Lung (tissue), 12 donors: ENCODE measurements around the gene SPECC1. TPM values are rescaled to one million over a fixed set of nuclear protein-coding genes. Genes with fewer than 3 reads are reported as not detected.

Experiments used
- ATAC-seq: fragments of 200-7000 bp; cut with Tn5 transposase; one replicate; pipeline ENCODE4 v1.9.1; 2020; ENCODE audit warnings: moderate number of reproducible peaks; ENCODE audit not compliant: insufficient read depth, low FRiP score
- DNase-seq, 3 donors: peaks; one replicate each; pipeline ENCODE4 v3.0.0-alpha.2; 2013 to 2017
- H3K27ac ChIP-seq, 2 donors: one replicate each; pipeline ENCODE4 v1.5.1; 2013; ENCODE audit warnings: mild to moderate bottlenecking in 2 of 2, moderate library complexity in 2 of 2, control low read depth in 1 of 2, inconsistent platforms in 1 of 2, low read depth in 1 of 2, low read length in 1 of 2
- H3K27me3 ChIP-seq, 3 donors: one replicate each; pipeline ENCODE4 v1.5.1; 2013; ENCODE audit warnings: low read length in 2 of 3; ENCODE audit not compliant: control insufficient read depth in 3 of 3, insufficient read depth in 3 of 3
- H3K36me3 ChIP-seq, 4 donors: one replicate each; pipeline ENCODE4 v1.5.1; 2013; ENCODE audit warnings: low read length in 4 of 4, mild to moderate bottlenecking in 1 of 4, moderate library complexity in 1 of 4; ENCODE audit not compliant: control insufficient read depth in 4 of 4, insufficient read depth in 4 of 4
- H3K4me1 ChIP-seq, 5 donors: one replicate each; pipeline ENCODE4 v1.5.1; 2013; ENCODE audit warnings: low read length in 5 of 5, mild to moderate bottlenecking in 2 of 5, moderate library complexity in 1 of 5; ENCODE audit not compliant: control insufficient read depth in 5 of 5, insufficient read depth in 5 of 5
- H3K4me3 ChIP-seq: one replicate; pipeline ENCODE4 v1.5.1; 2013; ENCODE audit warnings: mild to moderate bottlenecking, control low read depth, moderate library complexity
- H3K9ac ChIP-seq, 2 donors: one replicate each; pipeline ENCODE4 v1.5.1; 2013; ENCODE audit warnings: low read length in 2 of 2, control low read depth in 1 of 2; ENCODE audit not compliant: insufficient read depth in 1 of 2
- H3K9me3 ChIP-seq, 4 donors: one replicate each; pipeline ENCODE4 v1.5.1; 2013; ENCODE audit warnings: low read length in 3 of 4, mild to moderate bottlenecking in 1 of 4, moderate library complexity in 1 of 4; ENCODE audit not compliant: control insufficient read depth in 4 of 4, insufficient read depth in 3 of 4
- WGBS, 2 donors: extraction: QIAGEN DNeasy Blood & Tissue Kit; methylation state at CpG; one replicate each; pipeline ENCODE4 v1.1.7; 2013; 5-methylcytosine and 5-hydroxymethylcytosine counted together
- polyA plus RNA-seq, 2 donors: library from polyadenylated mRNA; stranded (reverse); fragments of 200-250 nt; gene quantifications; one replicate each; pipeline ENCODE4 v1.2.1, GENCODE V29; 2013
- total RNA-seq, 2 donors: library from RNA; depleted of rRNA in 1 of 2; stranded (reverse); fragments of >200 nt in 1 of 2; gene quantifications; one replicate each; pipeline ENCODE4 v1.2.1, GENCODE V29; 2014 to 2021
- TF ChIP-seq, protein P1 (sequence below): IDR thresholded peaks from 2 replicates; pipeline ENCODE4 v1.5.1; 2012; ENCODE audit warnings: mild to moderate bottlenecking; ENCODE audit errors: control extremely low read depth, extremely low read depth
- donor health status: control.
- donor health status: control.
- donor health status: Bipolar disorder and iron deficiency.
- donor health status: healthy.
- donor health status: DM: yes; HTN: yes; CAD: no.

SPECC1 gene
- total and polyA plus RNA-seq, 4 donors, result 8.8 to 27.1 (median 14.7) TPM

DNA sequence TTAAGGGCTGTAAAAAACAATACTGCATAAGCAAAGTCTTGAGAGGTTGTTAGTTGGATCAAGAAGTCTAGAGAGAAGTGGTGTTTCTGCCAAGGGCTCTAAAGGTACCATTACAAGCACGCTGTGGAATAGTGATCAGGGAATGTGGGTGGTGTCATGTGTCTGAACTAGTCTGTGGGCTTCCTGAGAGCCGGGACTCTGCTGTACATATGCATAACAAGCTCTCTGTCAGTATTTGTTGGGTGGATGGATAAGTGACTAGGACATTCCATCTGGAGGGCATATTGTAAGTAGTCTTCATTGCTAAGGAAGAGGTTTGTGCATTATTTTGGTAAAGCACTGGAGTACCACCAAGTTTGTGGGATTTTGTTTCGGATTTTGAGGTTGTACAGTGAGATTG lies 248.6 kb downstream of the SPECC1 start:
- no peak overlapping the region for H3K9ac ChIP-seq
- 85 to 92% methylated on average over 3 of the region's 3 CpGs for WGBS, 2 donors
- H3K9me3 ChIP-seq, result peaks cover 0 to 2% (median 0%) of the 10 kb centered on the region in 4 donors
- no peak overlapping the region for H3K27ac ChIP-seq
- ATAC-seq, result no peak
- H3K4me3 ChIP-seq, result no peak overlapping the region
- H3K27me3 ChIP-seq, result no peaks in the 10 kb centered on the region
- peaks cover 0 to 3% (median 1%) of the 10 kb centered on the region in 4 donors for H3K36me3 ChIP-seq
- no peaks in the 10 kb centered on the region for H3K4me1 ChIP-seq
- TF ChIP-seq, protein P1, sequence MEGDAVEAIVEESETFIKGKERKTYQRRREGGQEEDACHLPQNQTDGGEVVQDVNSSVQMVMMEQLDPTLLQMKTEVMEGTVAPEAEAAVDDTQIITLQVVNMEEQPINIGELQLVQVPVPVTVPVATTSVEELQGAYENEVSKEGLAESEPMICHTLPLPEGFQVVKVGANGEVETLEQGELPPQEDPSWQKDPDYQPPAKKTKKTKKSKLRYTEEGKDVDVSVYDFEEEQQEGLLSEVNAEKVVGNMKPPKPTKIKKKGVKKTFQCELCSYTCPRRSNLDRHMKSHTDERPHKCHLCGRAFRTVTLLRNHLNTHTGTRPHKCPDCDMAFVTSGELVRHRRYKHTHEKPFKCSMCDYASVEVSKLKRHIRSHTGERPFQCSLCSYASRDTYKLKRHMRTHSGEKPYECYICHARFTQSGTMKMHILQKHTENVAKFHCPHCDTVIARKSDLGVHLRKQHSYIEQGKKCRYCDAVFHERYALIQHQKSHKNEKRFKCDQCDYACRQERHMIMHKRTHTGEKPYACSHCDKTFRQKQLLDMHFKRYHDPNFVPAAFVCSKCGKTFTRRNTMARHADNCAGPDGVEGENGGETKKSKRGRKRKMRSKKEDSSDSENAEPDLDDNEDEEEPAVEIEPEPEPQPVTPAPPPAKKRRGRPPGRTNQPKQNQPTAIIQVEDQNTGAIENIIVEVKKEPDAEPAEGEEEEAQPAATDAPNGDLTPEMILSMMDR, result no peak
- no peak for DNase-seq

- Histone ChIP-seq H3K36me3 (peaks cover 0 to 3% (median 1%) of the 10 kb centered on the region in 4 donors), H3K9ac (no peak overlapping the region), H3K9me3 (peaks cover 0 to 2% (median 0%) of the 10 kb centered on the region in 4 donors), H3K27me3 (no peaks in the 10 kb centered on the region), H3K27ac (no peak overlapping the region), H3K4me3 (no peak overlapping the region), H3K4me1 (no peaks in the 10 kb centered on the region)
- 95 to 99% methylated on average over 4 of the region's 4 CpGs for WGBS, 2 donors
- TF ChIP-seq, protein P1, result no peak
- DNase-seq (no peak), ATAC-seq (no peak)
Measured at GRCh38 chr17:20259668-20260067, 250.5 kb downstream of the SPECC1 start.

DNA sequence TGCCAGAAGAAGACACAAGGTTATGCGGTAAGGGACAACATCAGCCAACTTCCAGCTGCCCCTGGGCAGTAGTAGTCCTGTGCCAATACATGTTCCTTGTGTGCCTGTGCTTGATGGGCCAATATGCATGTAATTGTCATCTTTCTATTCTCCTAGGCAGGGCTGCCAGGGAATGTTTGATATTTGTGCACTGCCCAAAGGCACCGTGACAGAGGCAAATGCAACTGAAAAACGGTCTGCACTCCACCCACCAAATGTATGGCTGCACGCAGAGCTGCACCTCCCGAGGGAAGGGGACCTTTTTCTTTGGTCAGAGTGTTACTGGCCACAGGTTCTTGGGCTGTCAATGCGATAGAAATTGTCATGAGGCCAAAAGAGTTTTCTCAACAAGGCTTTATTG lies 251.1 kb downstream of the SPECC1 start:
- no peak overlapping the region for H3K4me3 ChIP-seq
- H3K27ac ChIP-seq, result no peak overlapping the region
- H3K9ac ChIP-seq, result no peak overlapping the region
- peaks cover 0 to 3% (median 1%) of the 10 kb centered on the region in 4 donors for H3K36me3 ChIP-seq
- 92 to 95% methylated on average over 6 of the region's 6 CpGs for WGBS, 2 donors
- DNase-seq (no peak), ATAC-seq (no peak)
- peaks cover 0 to 2% (median 0%) of the 10 kb centered on the region in 4 donors for H3K9me3 ChIP-seq
- H3K27me3 ChIP-seq, result no peaks in the 10 kb centered on the region
- H3K4me1 ChIP-seq, result no peaks in the 10 kb centered on the region
- TF ChIP-seq, protein P1, result no peak
